COR-L47 (cell line): ENCODE results near the gene CYLD.

Source experiments
- DNase-seq: peaks from one replicate; lab custom pipeline; 2025; lab: John Stamatoyannopoulos, UW

Gene CYLD

DNA sequence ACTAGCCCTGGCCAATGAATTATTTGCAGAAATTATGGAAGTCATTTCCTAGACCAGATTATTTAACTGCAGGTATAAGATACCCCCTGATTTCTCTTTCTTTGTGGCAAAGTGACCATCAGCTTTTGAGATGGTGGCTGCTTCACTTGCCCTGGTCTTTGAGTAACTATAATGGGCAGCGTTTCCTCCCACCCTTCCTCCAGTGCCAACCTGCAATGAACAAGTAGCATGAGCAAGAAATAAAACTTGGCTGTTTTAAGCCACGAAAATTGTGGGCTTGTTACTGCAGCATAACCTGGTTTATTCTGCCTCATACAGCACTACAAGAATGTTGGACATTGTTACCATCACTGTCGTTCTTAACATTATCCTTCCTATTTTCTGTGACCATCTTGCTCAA lies 105.3 kb downstream of the CYLD start:
- no peak for DNase-seq

DNA sequence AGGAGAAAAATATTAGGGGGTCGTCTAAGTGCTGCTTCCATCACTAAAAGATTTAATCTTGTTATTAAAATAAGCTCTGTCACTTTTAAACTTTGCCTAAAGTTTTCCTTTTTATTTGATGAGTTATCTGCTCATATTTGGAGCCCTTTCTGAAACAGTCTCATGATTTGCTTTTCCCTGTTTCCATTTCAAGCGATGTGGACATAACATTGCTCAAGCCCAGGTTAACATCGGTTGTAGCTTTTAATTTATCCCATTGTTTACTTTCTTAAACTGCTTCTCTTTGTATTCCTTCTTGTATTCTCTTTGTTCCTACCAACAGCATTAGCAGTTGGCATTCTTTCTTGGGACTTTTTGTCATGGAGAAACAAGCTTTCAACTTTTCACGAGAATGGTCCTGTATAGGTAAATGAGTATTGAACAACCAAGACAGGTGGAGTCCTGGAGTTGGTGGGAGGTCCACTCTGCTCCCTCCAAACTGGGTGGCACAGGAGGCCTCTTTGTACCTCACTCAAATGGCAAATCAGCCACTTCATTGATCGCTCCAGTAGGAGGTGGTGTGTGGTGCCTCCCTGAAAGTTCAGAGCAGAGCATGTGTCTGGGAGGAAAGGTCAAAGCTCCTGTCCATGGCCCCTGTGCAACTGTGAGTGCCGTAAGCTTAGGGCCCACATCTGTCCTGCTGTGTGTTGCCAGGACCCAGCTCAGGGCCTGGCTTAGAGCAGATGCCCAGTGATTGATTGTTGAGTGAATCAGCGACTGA lies 107.0 kb downstream of the CYLD start:
- no peak for DNase-seq
